ENCODE data around the gene LEO1.

DNA sequence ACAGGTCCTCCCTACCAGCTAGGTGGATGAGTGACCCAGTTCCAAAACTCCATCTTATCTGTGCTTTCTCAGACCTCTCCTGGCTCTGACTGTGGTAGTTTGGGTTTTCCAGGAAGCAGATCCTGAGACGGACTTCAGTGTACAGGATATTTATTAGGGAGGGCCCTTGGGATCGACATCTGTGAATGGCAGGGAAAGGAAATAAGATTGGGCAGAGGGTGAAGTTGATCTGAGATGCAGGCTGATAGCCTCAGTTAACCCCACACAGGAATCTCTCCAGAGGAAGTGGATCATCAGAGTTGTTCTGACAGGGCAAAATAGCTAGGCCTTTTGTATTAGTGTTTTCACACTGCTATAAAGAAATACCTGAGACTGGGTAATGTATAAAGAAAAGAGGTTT lies 30.8 kb upstream of the LEO1 start:
- TF ChIP-seq, protein P1, sequence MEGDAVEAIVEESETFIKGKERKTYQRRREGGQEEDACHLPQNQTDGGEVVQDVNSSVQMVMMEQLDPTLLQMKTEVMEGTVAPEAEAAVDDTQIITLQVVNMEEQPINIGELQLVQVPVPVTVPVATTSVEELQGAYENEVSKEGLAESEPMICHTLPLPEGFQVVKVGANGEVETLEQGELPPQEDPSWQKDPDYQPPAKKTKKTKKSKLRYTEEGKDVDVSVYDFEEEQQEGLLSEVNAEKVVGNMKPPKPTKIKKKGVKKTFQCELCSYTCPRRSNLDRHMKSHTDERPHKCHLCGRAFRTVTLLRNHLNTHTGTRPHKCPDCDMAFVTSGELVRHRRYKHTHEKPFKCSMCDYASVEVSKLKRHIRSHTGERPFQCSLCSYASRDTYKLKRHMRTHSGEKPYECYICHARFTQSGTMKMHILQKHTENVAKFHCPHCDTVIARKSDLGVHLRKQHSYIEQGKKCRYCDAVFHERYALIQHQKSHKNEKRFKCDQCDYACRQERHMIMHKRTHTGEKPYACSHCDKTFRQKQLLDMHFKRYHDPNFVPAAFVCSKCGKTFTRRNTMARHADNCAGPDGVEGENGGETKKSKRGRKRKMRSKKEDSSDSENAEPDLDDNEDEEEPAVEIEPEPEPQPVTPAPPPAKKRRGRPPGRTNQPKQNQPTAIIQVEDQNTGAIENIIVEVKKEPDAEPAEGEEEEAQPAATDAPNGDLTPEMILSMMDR (IDR thresholded peaks at IDR 0.05) = no peak
- TF ChIP-seq POLR2AphosphoS5 (IDR thresholded peaks at IDR 0.05; ENCODE audit: low read depth, low read length) (no peak), SIN3A (IDR thresholded peaks at IDR 0.05; ENCODE audit: borderline replicate concordance, insufficient read depth, low read depth, low read length) (no peak)
